ENCODE results near the gene TMEM33.
"Not testable (repeated sequence)": the region's sequence is repeated elsewhere in the genome, so short reads cannot be mapped to it uniquely, and the experiment has no call there.

Gene TMEM33, protein sequence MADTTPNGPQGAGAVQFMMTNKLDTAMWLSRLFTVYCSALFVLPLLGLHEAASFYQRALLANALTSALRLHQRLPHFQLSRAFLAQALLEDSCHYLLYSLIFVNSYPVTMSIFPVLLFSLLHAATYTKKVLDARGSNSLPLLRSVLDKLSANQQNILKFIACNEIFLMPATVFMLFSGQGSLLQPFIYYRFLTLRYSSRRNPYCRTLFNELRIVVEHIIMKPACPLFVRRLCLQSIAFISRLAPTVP

GRCh38 chr4:41934901-41935651, at the start of gene TMEM33:
Gene TMEM33, plus strand, starts transcription at chr4:41935429. Its CDS starts 56 bp downstream, at chr4:41935485.
- DNase-seq (ENCODE audit: low read depth in 3 of 3, low spot score in 1 of 3), result peak; percentile 39 to 52 (median 50)

- DNase-seq (ENCODE audit: low read depth in 3 of 3, low spot score in 1 of 3), result no peak
Measured at GRCh38 chr4:41885456-41885855, 49.8 kb upstream of the TMEM33 start.

DNA sequence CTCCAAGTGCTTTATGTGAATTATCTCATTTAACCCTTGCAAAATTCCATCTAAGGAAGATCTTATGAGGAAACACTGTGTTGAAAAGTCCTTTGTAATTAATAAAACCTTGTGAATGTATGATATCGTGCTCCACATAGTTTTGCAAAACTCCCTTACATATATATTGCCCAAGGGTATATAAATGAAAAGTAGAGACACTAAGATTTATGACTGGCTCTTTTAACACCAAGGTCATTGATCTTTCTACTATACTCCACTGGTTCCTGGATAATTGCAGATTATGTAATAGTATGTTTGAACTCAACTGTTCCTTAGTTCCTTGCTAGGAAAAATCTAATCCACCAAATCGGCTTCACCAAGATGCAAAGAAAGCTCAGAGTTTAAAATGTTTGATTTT, 48.0 kb upstream of the TMEM33 start:
- no peak for DNase-seq (ENCODE audit: low read depth in 3 of 3, low spot score in 1 of 3)

DNA sequence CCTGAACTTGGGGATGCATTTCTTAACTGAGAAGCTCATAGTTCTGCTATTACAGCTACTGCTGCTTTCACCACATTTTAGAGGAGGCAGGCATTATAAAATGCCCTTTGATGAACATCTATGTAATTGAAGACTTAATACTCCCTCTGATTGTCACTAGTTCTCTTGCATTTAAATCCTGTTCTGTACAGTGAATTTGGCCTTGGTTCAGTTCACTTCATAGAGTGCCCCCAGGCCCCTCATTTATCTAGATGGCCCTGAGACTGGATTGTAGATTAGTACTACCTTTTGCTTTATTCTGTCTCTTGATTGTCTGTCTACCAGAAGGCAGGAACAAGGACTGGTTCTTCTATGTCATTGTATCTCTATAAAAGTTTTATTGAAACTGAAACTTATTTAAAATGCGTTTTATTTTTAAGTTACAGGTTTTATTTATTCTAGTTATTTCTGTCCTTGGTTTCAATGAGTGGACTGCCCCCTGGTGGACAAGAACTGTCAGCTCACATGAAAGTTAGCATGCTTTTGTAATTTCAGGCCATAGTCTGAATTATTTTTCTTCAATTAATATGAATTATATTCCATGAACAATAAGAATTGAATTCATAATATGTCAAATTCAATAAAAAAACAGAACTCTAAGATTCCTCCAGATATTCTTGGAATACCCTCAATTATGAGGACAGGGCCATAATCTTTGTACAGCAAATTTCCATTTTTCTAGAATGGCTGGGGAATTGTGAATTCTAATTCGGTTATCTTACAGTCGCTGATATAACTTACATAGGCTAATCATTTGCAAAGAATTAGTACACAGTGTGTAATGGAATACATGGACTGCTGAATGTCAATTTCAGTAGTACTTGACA, 47.2 kb upstream of the TMEM33 start:
- DNase-seq (ENCODE audit: low read depth in 3 of 3, low spot score in 1 of 3), result no peak

- no peak for DNase-seq (ENCODE audit: low read depth in 3 of 3, low spot score in 1 of 3)
Measured at GRCh38 chr4:41888687-41889074, 46.5 kb upstream of the TMEM33 start.

DNA sequence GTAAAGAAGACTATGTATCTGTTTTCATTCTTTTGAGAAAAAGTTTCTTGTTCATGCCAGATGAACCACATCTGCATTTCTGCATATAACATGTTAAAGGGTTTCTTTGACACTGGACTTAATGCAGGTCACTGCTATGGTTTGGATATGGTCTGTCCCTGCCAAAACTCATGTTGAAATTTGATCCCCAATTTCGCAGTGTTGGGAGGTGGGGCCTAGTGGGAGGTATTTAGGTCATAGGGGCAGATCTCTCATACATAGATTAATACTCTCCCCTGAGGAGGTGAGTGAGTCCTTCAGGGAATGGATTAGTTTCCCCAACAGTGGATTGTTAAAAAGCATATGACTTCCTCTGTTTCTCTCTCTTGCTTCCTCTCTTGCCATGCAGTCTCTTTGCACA, 45.9 kb upstream of the TMEM33 start:
- DNase-seq (ENCODE audit: low read depth in 3 of 3, low spot score in 1 of 3), result no peak

GRCh38 chr4:41890085-41890484, 45.1 kb upstream of the TMEM33 start:
- DNase-seq (ENCODE audit: low read depth in 3 of 3, low spot score in 1 of 3), result no peak

DNA sequence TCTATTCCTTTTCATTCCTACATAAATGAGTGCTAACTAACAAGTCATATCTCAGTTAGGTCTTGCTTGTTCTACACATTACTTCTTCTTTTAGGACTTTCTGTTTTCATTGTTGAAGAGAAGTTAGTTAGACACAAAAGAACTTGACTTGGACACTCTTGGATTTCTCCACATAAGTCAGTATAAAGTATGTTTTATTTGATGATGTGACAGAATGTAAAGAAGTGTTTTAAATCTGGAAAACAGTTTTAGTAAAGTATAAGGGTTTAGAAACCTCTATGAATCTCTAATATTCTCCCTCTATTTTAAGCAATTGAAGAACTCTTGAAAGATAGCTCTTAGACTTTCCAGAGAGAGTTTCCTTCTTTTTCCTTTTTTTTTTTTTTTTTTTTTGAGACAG, 38.6 kb upstream of the TMEM33 start:
- no peak for DNase-seq (ENCODE audit: low read depth in 3 of 3, low spot score in 1 of 3)

DNA sequence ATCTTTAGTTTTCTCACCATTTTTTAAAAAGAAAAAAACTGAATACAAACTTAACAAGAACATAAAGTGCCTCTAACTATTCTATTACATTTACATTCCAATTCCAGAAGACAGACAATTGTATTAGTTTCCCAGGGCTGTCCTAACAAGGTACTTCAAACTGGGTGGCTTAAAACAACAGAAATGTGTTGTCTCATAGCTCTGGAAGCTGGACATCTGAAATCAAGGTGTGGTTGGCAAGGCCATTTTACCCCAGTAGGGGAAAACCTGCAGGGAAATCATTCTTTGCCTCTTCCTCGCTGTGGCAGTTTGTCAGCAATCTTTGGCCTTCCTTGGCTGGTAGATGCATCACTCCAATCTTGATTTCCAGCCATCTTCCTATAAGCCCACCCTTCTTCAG, 37.5 kb upstream of the TMEM33 start:
- no peak for DNase-seq (ENCODE audit: low read depth in 3 of 3, low spot score in 1 of 3)

DNA sequence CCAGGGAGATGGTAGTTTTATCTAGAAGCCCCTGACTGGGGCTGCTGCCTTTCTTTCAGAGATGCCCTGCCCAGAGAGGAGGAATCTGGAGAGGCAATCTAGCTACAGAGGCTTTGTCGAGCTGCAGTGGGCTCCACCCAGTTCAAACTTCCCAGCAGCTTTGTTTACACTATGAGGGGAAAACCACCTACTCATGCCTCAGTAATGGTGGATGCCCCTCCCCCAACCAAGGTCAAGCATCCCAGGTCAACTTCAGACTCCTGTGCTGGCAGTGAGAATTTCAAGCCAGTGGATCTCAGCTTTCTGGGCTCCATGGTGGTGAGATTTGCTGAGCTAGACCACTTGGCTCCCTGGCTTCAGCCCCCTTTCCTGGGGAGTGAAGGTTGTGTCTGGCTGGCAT, 26.1 kb upstream of the TMEM33 start:
- not testable (repeated sequence) for DNase-seq (ENCODE audit: low read depth in 3 of 3, low spot score in 1 of 3)

DNA sequence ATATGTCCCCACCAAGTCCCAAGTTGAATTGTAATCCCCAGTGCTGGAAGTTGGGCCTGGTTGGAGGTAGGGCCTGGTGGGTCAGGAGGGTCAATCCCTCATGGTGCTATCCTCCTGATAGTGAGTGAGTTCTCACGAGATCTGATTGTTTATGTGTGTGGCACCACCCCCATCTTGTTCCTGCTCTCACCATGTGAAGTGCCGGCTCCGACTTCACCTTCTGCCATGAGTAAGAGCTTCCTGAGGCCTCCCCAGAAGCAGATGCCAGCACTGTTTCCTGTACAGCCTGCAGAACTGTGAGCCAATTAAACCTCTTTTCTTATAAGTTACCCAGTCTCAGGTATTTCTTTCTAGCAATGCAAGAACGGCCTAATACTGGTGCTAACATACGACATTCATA, 22.7 kb upstream of the TMEM33 start:
- DNase-seq (ENCODE audit: low read depth in 3 of 3, low spot score in 1 of 3), result no peak

DNA sequence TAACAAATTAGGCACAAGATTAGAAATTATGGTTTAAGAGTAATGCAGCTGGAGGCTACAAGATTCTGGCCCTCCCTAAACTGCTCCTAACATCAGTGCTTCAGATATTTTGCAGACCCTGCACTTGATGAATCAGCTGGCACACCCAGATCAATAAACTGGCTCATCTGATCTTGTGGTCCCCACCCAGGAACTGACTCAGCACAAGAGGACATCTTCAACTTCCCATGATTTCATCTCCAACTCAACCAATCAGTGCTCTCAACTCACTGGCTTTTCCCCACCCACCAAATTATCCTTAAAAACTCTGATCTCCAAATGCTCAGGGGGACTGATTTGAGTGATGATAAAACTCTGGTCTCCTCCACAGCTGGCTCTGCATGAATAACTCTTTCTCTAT, 21.7 kb upstream of the TMEM33 start:
- no peak for DNase-seq (ENCODE audit: low read depth in 3 of 3, low spot score in 1 of 3)

GRCh38 chr4:41918278-41918677, 17.0 kb upstream of the TMEM33 start:
- DNase-seq (ENCODE audit: low read depth in 3 of 3, low spot score in 1 of 3), result no peak

DNA sequence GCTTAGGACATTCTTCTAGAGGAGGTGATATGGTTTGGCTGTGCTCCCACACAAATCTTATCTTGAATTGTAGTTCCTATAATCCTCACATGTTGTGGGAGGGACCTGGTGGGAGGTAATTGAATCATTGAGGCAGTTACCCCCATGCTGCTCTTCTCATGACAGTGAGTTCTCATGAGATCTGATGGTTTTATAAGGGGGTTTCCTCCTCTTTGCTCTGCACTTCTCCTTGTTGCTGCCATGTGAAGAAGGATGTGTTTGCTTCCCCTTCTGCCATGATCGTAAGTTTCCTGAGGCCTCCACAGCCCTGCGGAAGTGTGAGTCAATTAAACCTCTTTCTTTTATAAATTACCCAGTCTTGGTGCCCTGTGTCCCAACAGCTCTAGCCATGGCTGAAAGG, 14.8 kb upstream of the TMEM33 start:
- DNase-seq (ENCODE audit: low read depth in 3 of 3, low spot score in 1 of 3), result not testable (repeated sequence)

DNA sequence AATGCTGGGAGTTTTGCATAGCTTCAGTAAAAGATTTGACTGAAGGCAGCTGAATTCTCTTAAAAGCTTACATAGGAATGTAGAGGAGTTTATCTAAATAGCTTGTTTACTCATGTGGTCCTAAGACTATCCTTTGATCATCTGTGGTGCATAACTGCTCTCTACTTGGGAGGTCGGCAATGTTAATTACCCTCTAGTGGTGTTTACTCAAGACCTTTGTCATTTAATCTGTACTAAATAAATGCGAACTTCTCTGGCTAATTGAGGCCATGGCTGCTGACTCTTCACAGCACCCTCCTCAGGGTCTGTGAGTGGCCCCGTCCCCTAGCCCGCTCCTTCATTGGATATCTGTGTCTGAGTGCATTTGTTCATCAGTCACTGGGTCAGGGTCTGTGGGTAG, 13.8 kb upstream of the TMEM33 start:
- DNase-seq (ENCODE audit: low read depth in 3 of 3, low spot score in 1 of 3), result no peak

DNA sequence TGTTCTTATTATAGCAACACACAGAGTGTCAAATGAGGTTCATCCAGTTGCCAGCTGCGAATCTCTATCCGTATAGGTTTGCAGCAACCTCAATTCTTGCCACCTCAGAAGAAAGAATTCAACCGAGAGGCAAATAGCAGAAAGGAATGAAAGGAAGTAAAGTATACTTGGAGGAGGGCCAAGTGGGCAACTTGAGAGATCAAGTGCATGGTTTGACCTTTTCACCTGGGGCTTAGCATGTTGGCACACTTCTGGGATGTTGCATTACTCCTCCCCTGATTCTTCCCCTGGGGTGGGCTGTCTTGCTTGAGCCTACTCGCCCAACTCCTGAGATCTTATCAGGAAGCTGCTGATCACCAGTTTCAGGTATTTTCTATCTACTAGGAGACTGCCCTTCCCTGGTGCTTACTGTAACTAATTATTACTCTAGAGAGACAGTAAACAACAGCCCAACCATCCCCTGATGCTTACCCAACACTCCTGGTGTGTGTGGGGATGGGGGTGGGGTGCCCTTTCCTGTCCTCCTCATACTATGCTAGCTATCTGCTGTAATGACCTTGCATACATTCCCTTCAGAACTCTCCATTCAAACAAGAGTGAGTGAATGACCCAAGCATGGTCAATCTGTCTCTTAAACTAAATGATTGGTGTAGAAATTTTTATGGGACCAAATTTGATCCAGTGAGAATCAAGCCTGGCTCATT, 7.3 kb upstream of the TMEM33 start:
- no peak for DNase-seq (ENCODE audit: low read depth in 3 of 3, low spot score in 1 of 3)

DNA sequence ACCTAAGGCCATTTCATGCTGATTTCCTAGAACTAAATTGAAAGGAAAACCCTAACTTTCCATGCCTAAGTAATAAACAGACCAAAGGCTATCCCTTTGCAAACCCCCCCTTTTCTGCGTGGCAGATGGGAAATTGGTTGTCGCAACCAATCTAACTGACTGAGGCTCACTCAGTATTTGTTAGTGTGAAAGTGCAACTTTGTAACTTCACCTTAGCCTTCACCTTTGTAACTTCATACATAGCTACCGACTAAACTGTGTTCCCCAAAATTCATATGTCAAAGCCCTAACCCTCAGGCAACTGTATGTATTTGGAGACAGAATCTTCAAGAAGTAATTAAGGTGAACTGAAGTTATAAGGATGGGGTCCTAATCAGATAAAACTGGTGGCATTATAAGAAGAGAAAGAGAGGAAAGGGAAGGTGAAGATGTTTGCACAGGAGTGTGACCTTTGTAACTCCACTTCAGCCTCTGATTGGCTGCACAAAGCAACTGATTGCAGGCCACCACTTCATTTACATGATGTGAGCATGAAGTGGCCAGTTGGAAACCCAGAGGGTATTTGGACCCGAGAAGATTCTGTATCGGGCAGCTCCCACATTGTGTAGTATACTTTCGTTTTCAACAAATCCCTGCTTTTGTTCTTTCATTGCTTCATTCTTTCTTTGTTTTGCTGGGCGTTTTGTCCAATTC, 4.9 kb upstream of the TMEM33 start:
- DNase-seq (ENCODE audit: low read depth in 3 of 3, low spot score in 1 of 3), result no peak

- no peak for DNase-seq (ENCODE audit: low read depth in 3 of 3, low spot score in 1 of 3)
Measured at GRCh38 chr4:41932988-41933387, 2.2 kb upstream of the TMEM33 start.

DNA sequence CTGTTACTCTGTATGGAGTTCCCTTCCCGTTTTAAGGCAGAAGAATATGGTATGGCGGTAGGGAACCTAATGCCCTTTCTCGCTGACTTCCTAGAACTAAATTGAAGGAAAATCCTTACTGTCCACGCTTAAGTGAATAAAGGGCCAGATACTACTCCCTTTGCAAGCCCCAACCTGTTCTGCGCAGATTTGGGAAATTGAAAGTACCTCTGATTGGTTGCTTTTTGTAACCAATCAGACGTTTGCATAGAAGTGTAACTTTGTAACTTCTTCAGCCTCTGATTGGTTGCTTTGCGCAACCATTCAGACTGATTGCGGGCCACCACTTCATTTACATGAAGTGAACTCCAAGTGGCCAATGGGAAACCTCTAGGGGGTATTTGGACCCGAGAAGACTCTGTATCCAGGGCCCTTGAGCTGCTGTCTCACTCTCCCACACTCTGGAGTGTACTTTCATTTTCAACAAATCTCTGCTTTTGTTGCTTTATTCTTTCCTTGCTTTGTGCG, 1.2 kb upstream of the TMEM33 start:
- DNase-seq (ENCODE audit: low read depth in 3 of 3, low spot score in 1 of 3), result no peak

DNA sequence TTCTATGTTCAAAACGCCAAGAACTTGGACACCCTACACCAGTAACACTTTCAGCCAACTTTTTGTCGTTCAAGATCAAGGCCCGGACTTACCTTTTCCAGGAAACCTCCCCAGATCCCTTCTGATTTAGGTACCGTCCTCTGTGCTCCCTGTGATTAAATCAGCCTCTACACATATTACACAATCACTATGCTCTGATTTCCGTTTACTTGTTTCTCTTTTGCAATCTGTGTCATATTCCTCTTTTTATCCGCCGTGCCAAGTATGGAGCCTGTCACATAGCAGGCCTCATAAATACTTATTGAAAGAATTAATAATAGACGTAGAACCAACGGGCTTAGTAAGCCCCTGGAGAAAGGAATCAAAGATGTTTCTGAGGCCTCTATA, 722 bp upstream of the TMEM33 start:
- no peak for DNase-seq (ENCODE audit: low read depth in 3 of 3, low spot score in 1 of 3)

GRCh38 chr4:41935652-41936021, 408 bp downstream of the TMEM33 start:
- DNase-seq (ENCODE audit: low read depth in 3 of 3, low spot score in 1 of 3), result peak in 1 of 3 donors; percentile 11
